H1 (cell line): Measurements from ENCODE around the gene NOL4L. TPM values are rescaled to one million over a fixed set of nuclear protein-coding genes. Genes with fewer than 3 reads are reported as not detected.

Source experiments
- CTCF ChIA-PET: fragments of 300-600 bp; sonication (Branson Sonifier 250); formaldehyde crosslinking; loops from one replicate; lab custom pipeline; 2021; ENCODE audit not compliant: partially characterized antibody; lab: Charles Lee
- POLR2A ChIA-PET: fragments of 300-600 bp; sonication (Branson Sonifier 250); formaldehyde crosslinking; loops from one replicate; lab custom pipeline; 2021; ENCODE audit warnings: inconsistent platforms; ENCODE audit not compliant: partially characterized antibody; lab: Charles Lee
- DNase-seq, 2 experiments: peaks; one replicate each; pipeline versions ENCODE4 v3.0.0 to v3.0.0-alpha.2; 2010 to 2022; ENCODE audit warnings: low spot score in 2 of 2, low read depth in 1 of 2, mixed read lengths in 1 of 2
- FAIRE-seq: peaks from 2 replicates; lab custom pipeline; 2011; peaks lifted over from hg19 to GRCh38; lab: Jason Lieb, UNC
- H2AFZ ChIP-seq: 2 replicates; pipeline ENCODE4 v1.8.1; 2012; ENCODE audit warnings: low read length, inconsistent platforms
- H2AK5ac ChIP-seq: 2 replicates; pipeline ENCODE4 v1.6.1; 2013; ENCODE audit warnings: low read depth, low read length
- H2BK120ac ChIP-seq: replicated peaks from 2 replicates; pipeline ENCODE3; 2013; ENCODE audit warnings: low read depth, low read length, inconsistent platforms
- H2BK12ac ChIP-seq: 2 replicates; pipeline ENCODE4 v1.6.1; 2013; ENCODE audit warnings: low read depth, low read length
- H2BK15ac ChIP-seq: 2 replicates; pipeline ENCODE4 v1.6.1; 2013; ENCODE audit warnings: low read length
- H2BK20ac ChIP-seq: 2 replicates; pipeline ENCODE4 v1.6.1; 2013; ENCODE audit warnings: low read length
- H2BK5ac ChIP-seq: 2 replicates; pipeline ENCODE4 v1.6.1; 2013; ENCODE audit warnings: low read depth, low read length
- H3K14ac ChIP-seq: 2 replicates; pipeline ENCODE4 v1.6.1; 2013; ENCODE audit warnings: inconsistent platforms; ENCODE audit not compliant: insufficient read length
- H3K18ac ChIP-seq: 2 replicates; pipeline ENCODE4 v1.6.1; 2013; ENCODE audit warnings: low read length; ENCODE audit errors: extremely low read depth
- H3K23ac ChIP-seq: 2 replicates; pipeline ENCODE4 v1.6.1; 2013; ENCODE audit warnings: inconsistent platforms; ENCODE audit not compliant: insufficient read length
- H3K23me2 ChIP-seq: 2 replicates; pipeline ENCODE4 v1.6.1; 2013; ENCODE audit warnings: low read depth, low read length
- H3K27ac ChIP-seq: 2 replicates; pipeline ENCODE4 v1.6.1; 2011; ENCODE audit warnings: low read depth, low read length, inconsistent platforms
- H3K27me3 ChIP-seq, 4 experiments: replicated peaks in 1 of 4; 1 replicate in 1 of 4; 2 replicates in 3 of 4; pipeline versions ENCODE4 v1.6.1 to v1.8.1; 2011 to 2013; ENCODE audit warnings: low read length in 3 of 4, mild to moderate bottlenecking in 3 of 4, inconsistent platforms in 2 of 4, mixed read lengths in 2 of 4, moderate library complexity in 1 of 4; ENCODE audit not compliant: control insufficient read depth in 3 of 4, insufficient read depth in 3 of 4; ENCODE audit errors: extremely low read depth in 1 of 4
- H3K36me3 ChIP-seq, 4 experiments: 2 replicates each; pipeline versions ENCODE4 v1.6.1 to v1.8.1; 2011 to 2013; ENCODE audit warnings: mild to moderate bottlenecking in 4 of 4, low read length in 3 of 4, moderate library complexity in 2 of 4, control low read depth in 1 of 4, inconsistent platforms in 1 of 4; ENCODE audit not compliant: insufficient read depth in 4 of 4, control insufficient read depth in 2 of 4
- H3K4ac ChIP-seq: replicated peaks from 2 replicates; pipeline ENCODE3; 2013; ENCODE audit warnings: low read length, low read depth, mixed read lengths, inconsistent platforms; ENCODE audit not compliant: insufficient read length
- H3K4me1 ChIP-seq, 4 experiments: replicated peaks in 1 of 4; 1 replicate in 1 of 4; 2 replicates in 3 of 4; pipeline versions ENCODE4 v1.6.1 to v1.8.1; 2011 to 2013; ENCODE audit warnings: low read length in 3 of 4, inconsistent platforms in 2 of 4, mixed read lengths in 1 of 4; ENCODE audit not compliant: insufficient read depth in 4 of 4, control insufficient read depth in 3 of 4
- H3K4me2 ChIP-seq, 2 experiments: 2 replicates each; pipeline versions ENCODE4 v1.6.1 to v1.8.1; 2011 to 2013; ENCODE audit warnings: low read depth in 2 of 2, low read length in 2 of 2, control low read depth in 1 of 2, inconsistent platforms in 1 of 2, mild to moderate bottlenecking in 1 of 2; ENCODE audit not compliant: insufficient read depth in 1 of 2
- H3K4me3 ChIP-seq, 4 experiments: fragments of 200-600, 300-600 bp in 1 of 4; sonication (generic), shearing (Covaris generic), sonication (Bioruptor Twin) in 1 of 4; 2 replicates each; pipeline versions ENCODE4 v1.5.1 to v1.8.1; 2011 to 2016; ENCODE audit warnings: low read length in 4 of 4, low read depth in 3 of 4, control low read depth in 2 of 4, inconsistent platforms in 2 of 4, mild to moderate bottlenecking in 2 of 4, mixed read lengths in 1 of 4, moderate library complexity in 1 of 4; ENCODE audit not compliant: insufficient read depth in 2 of 4; ENCODE audit errors: extremely low read depth in 1 of 4
- H3K56ac ChIP-seq: replicated peaks from 2 replicates; pipeline ENCODE3; 2013; ENCODE audit warnings: low read depth, mild to moderate bottlenecking, mixed read lengths, low read length, inconsistent platforms; ENCODE audit not compliant: insufficient read length
- H3K79me1 ChIP-seq: 2 replicates; pipeline ENCODE4 v1.6.1; 2013; ENCODE audit warnings: low read depth, low read length, control low read depth
- H3K79me2 ChIP-seq, 2 experiments: 2 replicates each; pipeline versions ENCODE4 v1.6.1 to v1.8.1; 2012 to 2013; ENCODE audit warnings: low read length in 2 of 2, mild to moderate bottlenecking in 2 of 2, inconsistent platforms in 1 of 2; ENCODE audit not compliant: insufficient read depth in 2 of 2, control insufficient read depth in 1 of 2
- H3K9ac ChIP-seq, 4 experiments: replicated peaks in 1 of 4; 1 replicate in 1 of 4; 2 replicates in 3 of 4; pipeline versions ENCODE4 v1.6.1 to v1.8.1; 2011 to 2013; ENCODE audit warnings: low read depth in 3 of 4, low read length in 3 of 4, control low read depth in 2 of 4, mild to moderate bottlenecking in 2 of 4, moderate library complexity in 2 of 4, inconsistent platforms in 1 of 4; ENCODE audit errors: extremely low read depth in 1 of 4
- H3K9me3 ChIP-seq, 2 experiments: 2 replicates each; pipeline versions ENCODE4 v1.6.1 to v1.8.1; 2012 to 2013; ENCODE audit warnings: mild to moderate bottlenecking in 2 of 2, moderate library complexity in 2 of 2, control low read depth in 1 of 2, inconsistent platforms in 1 of 2, low read depth in 1 of 2, low read length in 1 of 2, mixed read lengths in 1 of 2; ENCODE audit not compliant: insufficient read depth in 2 of 2
- H4K20me1 ChIP-seq, 2 experiments: replicated peaks in 1 of 2; 2 replicates each; pipeline versions ENCODE3 to v1.8.1; 2011 to 2013; ENCODE audit warnings: inconsistent platforms in 2 of 2, low read length in 2 of 2, mild to moderate bottlenecking in 1 of 2; ENCODE audit not compliant: insufficient read depth in 2 of 2, control insufficient read depth in 1 of 2
- H4K5ac ChIP-seq: 2 replicates; pipeline ENCODE4 v1.6.1; 2013; ENCODE audit warnings: low read length, low read depth, mixed read lengths, inconsistent platforms; ENCODE audit not compliant: insufficient read length
- H4K8ac ChIP-seq: 2 replicates; pipeline ENCODE4 v1.8.0; 2013; ENCODE audit warnings: mild to moderate bottlenecking, moderate library complexity, low read length, inconsistent platforms; ENCODE audit not compliant: insufficient read depth; ENCODE audit errors: extremely low read depth
- H4K91ac ChIP-seq: replicated peaks from 2 replicates; pipeline ENCODE3; 2013; ENCODE audit warnings: low read length, mixed read lengths, inconsistent platforms; ENCODE audit not compliant: insufficient read length
- BACH1 ChIP-seq: IDR thresholded peaks from 2 replicates; pipeline ENCODE4 v1.6.1; 2012; ENCODE audit warnings: low read length, improper control_type of control experiment
- GABPA ChIP-seq: IDR thresholded peaks from 2 replicates; pipeline ENCODE4 v1.6.1; 2011; ENCODE audit warnings: mild to moderate bottlenecking, low read length, moderate library complexity, borderline replicate concordance; ENCODE audit not compliant: insufficient read depth
- HDAC2 ChIP-seq, 2 experiments: fragments of 300-600 bp in 1 of 2; sonication (generic) in 1 of 2; IDR thresholded peaks; 2 replicates each; pipeline ENCODE4 v1.6.1; 2011 to 2012; ENCODE audit warnings: low read depth in 2 of 2, low read length in 2 of 2, mild to moderate bottlenecking in 2 of 2, moderate library complexity in 2 of 2, borderline replicate concordance in 1 of 2, inconsistent platforms in 1 of 2
- HDAC6 ChIP-seq: IDR thresholded peaks from one replicate; pipeline ENCODE4 v1.7.1; 2012; ENCODE audit warnings: low read depth, mild to moderate bottlenecking, inconsistent platforms, low read length, moderate library complexity
- NANOG ChIP-seq: IDR thresholded peaks from 2 replicates; pipeline ENCODE4 v1.6.1; 2011; ENCODE audit warnings: low read length, low read depth, mild to moderate bottlenecking, inconsistent platforms; ENCODE audit not compliant: insufficient read depth, poor library complexity, severe bottlenecking
- PHF8 ChIP-seq: fragments of 200-600 bp; sonication (generic); conservative IDR thresholded peaks from 2 replicates; pipeline ENCODE4 v1.7.1; 2012; ENCODE audit warnings: low read depth, mild to moderate bottlenecking, inconsistent platforms, low read length, moderate library complexity
- RFX5 ChIP-seq: IDR thresholded peaks from 2 replicates; pipeline ENCODE4 v1.6.1; 2011; ENCODE audit warnings: low read depth, low read length, improper control_type of control experiment, borderline replicate concordance
- SIRT6 ChIP-seq: IDR thresholded peaks from one replicate; pipeline ENCODE4 v1.7.1; 2012; ENCODE audit warnings: low read length, inconsistent platforms
- TAF1 ChIP-seq: IDR thresholded peaks from 2 replicates; pipeline ENCODE4 v1.6.1; 2011; ENCODE audit warnings: mild to moderate bottlenecking, low read depth, low read length
- TAF7 ChIP-seq: optimal IDR thresholded peaks from 2 replicates; pipeline ENCODE3; 2011; ENCODE audit warnings: low read depth, mild to moderate bottlenecking, inconsistent platforms, low read length, moderate library complexity, borderline replicate concordance
- TEAD4 ChIP-seq: IDR thresholded peaks from 2 replicates; pipeline ENCODE4 v1.6.1; 2012; ENCODE audit warnings: low read depth, low read length, inconsistent platforms, mixed read lengths
- WGBS, 2 experiments: shearing (Covaris generic) in 1 of 2; methylation state at CpG; one replicate each; pipeline versions ENCODE4 v1.1.6 to v1.1.7; 2013 to 2015; ENCODE audit warnings: low lambda C conversion rate in 2 of 2, mixed read lengths in 2 of 2, inconsistent platforms in 1 of 2, low coverage in 1 of 2, missing lambda C conversion rate in 1 of 2; ENCODE audit not compliant: insufficient replicate concordance in 2 of 2, insufficient coverage in 1 of 2, insufficient read length in 1 of 2; ENCODE audit errors: extremely low coverage in 1 of 2, missing lambda C conversion rate in 1 of 2; 5-methylcytosine and 5-hydroxymethylcytosine counted together
- polyA plus RNA-seq, 7 experiments: library from polyadenylated mRNA; depleted of rRNA in 3 of 7; stranded (reverse) in 5 of 7; unstranded in 2 of 7; fragments of >200 nt in 5 of 7; fragments of 200-250 nt in 2 of 7; gene quantifications; 1 replicate in 5 of 7; 2 replicates in 1 of 7; 4 replicates in 1 of 7; pipeline versions ENCODE4 v1.2.1 to v1.2.3, GENCODE V29; 2011 to 2013; ENCODE audit warnings: missing spikeins in 2 of 7, mixed read lengths in 2 of 7
- total RNA-seq: library from RNA; stranded (reverse); fragmentation: NEBNext Ultra II Directional; extraction: Animal tissue kit (Norgen Biotek cat#: 25700); gene quantifications from 2 replicates; pipeline ENCODE4 v1.2.1, GENCODE V29; 2021

NOL4L gene
- total and polyA plus RNA-seq, 2 of the 8 experiments (the other 6 are each of a cell fraction or from before 2014, with no cell fraction given): 15.3 to 23.7 TPM

- Histone ChIP-seq H3K4ac (no peak overlapping the region), H3K79me1 (peaks cover 28% of the 10 kb centered on the region), H3K4me2 (no peak overlapping the region; a peak in 1 of 4 replicates), H3K27me3 (no peaks in the 10 kb centered on the region), H3K4me3 (no peak overlapping the region), H2AK5ac (peak overlapping the region; percentile 8; the same call in 1 of the 2 replicates), H3K9ac (no peak overlapping the region), H2BK120ac (no peak overlapping the region), H2BK5ac (no peak overlapping the region), H2BK12ac (0 out of 2 replicates have a peak overlapping the region, but pooled peaks have one; percentile 2), H3K4me1 (peaks cover 22 to 52% (median 44%) of the 10 kb centered on the region in 4 experiments), H3K27ac (no peak overlapping the region), H4K8ac (no peak overlapping the region), H3K56ac (no peak overlapping the region), H3K23me2 (no peaks in the 10 kb centered on the region; the same call in 1 of the 2 replicates), H3K18ac (no peak overlapping the region), H2BK15ac (0 out of 2 replicates have a peak overlapping the region, but pooled peaks have one; percentile 53), H3K14ac (no peak overlapping the region), H3K9me3 (no peaks in the 10 kb centered on the region), H2AFZ (no peak overlapping the region), H2BK20ac (no peak overlapping the region), H3K79me2 (peaks cover 34 to 88% of the 10 kb centered on the region in 2 experiments), H4K91ac (no peak overlapping the region), H3K36me3 (peaks cover 0 to 3% (median 0%) of the 10 kb centered on the region in 4 experiments; a peak in 1 of 8 replicates), H3K23ac (no peak overlapping the region), H4K20me1 (peaks cover 20 to 53% of the 10 kb centered on the region in 2 experiments), H4K5ac (no peak overlapping the region)
- POLR2A ChIA-PET: interaction anchor here (1.7 to 4.8 kb wide), 2 partner anchors 10 to 20 kb away, joined by 7 to 21 read pairs; no protein-coding TSS in a partner anchor
- WGBS, 2 experiments: 78% methylated on average over 10 of the region's 11 CpGs; no CpG with 5 or more reads in 1 of the 2 experiments
- no peak for TF ChIP-seq BACH1
- TF ChIP-seq NANOG: no peak
- no peak for TF ChIP-seq RFX5
- no peak for TF ChIP-seq GABPA
- no peak for TF ChIP-seq HDAC2 (IDR thresholded peaks at IDR 0.05; ENCODE audit: borderline replicate concordance in 1 of 2, low read depth in 2 of 2, low read length in 2 of 2)
- TF ChIP-seq TAF7: no peak
- TF ChIP-seq HDAC6: no peak
- TF ChIP-seq TEAD4: no peak
- TF ChIP-seq SIRT6: no peak
- TF ChIP-seq PHF8: no peak
- TF ChIP-seq TAF1: no peak
- DNase-seq: no peak
- CTCF ChIA-PET: interaction anchor here (0.7 to 2.5 kb wide), 4 partner anchors 8 to 31 kb away, joined by 3 to 10 read pairs (median 6); no protein-coding TSS in a partner anchor
- FAIRE-seq: no peak
These were observed 107.3 kb downstream of the NOL4L start for GRCh38 chr20:32477594-32478512.
